Spleen (tissue), 7 donors: ENCODE results near the gene IL20RA.

Experiments
- CTCF ChIP-seq, 11 experiments: fragments of 200-600 bp in 7 of 11; fragments of 450-650 bp in 4 of 11; sonication (generic) in 4 of 11; IDR thresholded peaks in 8 of 11; conservative IDR thresholded peaks in 3 of 11; 1 replicate in 7 of 11; 2 replicates in 4 of 11; pipeline versions ENCODE4 v1.4.0 to v1.8.0; 2016 to 2021; ENCODE audit warnings: antibody characterized with exemption in 11 of 11, inconsistent platforms in 4 of 11, mild to moderate bottlenecking in 1 of 11
- POLR2A ChIP-seq, 3 donors: fragments of 450-650 bp; IDR thresholded peaks; one replicate each; pipeline ENCODE4 v1.5.1; 2017; ENCODE audit warnings: antibody characterized with exemption in 3 of 3, mild to moderate bottlenecking in 1 of 3
- POLR2AphosphoS5 ChIP-seq, 3 donors: sonication (generic); formaldehyde crosslinking; IDR thresholded peaks; one replicate each; pipeline ENCODE4 v1.5.1; 2017; ENCODE audit warnings: antibody characterized with exemption in 3 of 3
- donor health status: DM: no; HTN: no; CAD: no; lungs with moderate emphysema.
- donor health status: DM: no; HTN: no; CAD: no.
- donor health status: DM: no; HTN: no; CAD: no.

GRCh38 chr6:137010128-137010718, 34.5 kb downstream of the IL20RA start:
- TF ChIP-seq POLR2A (IDR thresholded peaks at IDR 0.05) (no peak), CTCF (IDR thresholded peaks at IDR 0.05 in 8 of 11, conservative IDR thresholded peaks at IDR 0.05 in 3 of 11) (no peak), POLR2AphosphoS5 (IDR thresholded peaks at IDR 0.05) (no peak)
